NCI-H524 treated with DMSO at 0.1 percent for 48 hours (cell line): ENCODE results near the gene CBL.
A peak's percentile ranks its signal among the peaks of the same experiment; 100 is the strongest.

Source experiments
- DNase-seq: peaks from one replicate; lab custom pipeline; 2025; lab: John Stamatoyannopoulos, UW

Gene CBL

DNA sequence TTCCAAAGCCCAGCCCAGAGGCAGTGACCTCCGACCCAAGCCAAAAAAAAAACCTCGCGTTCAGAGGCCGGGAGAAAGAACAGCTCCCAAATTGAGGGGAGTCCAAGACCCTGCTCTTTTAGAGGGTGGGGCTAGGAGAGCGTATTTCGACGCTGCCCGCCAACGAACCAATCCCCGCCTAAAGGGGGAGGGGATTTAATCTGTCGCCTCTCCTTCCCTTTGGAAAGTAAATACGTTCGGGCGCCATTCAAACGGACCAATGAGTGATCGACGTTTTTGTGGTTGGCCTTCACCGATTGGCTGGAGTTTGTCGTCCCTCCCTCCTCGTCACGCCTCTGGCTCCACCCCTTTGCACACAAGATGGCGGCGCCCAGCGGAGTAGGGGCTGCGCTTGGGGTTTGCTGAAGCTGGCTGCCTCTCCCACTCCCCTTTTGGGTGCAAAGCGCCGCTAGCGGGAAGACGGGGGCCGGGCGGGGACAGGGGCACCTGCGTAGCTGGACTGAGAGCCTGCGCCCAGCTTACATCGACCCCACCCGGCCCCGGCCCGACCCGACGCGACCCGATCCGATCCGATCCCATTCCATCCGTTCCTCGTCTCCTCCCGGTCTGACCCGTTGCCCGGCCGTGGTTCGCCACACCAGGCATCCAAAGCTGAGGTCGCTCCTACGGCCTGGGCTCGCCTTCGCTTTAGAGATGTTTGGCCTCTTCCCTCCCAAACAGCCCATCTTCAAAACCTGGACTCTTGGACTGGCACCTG, 128.2 kb downstream of the CBL start, which contains the start of gene RNF26:
RNF26 (plus strand) TSS at position 354 of the 757 bp plus-strand sequence. CDS start 596 bp downstream, outside the sequence.
- DNase-seq = peak; percentile 86

DNA sequence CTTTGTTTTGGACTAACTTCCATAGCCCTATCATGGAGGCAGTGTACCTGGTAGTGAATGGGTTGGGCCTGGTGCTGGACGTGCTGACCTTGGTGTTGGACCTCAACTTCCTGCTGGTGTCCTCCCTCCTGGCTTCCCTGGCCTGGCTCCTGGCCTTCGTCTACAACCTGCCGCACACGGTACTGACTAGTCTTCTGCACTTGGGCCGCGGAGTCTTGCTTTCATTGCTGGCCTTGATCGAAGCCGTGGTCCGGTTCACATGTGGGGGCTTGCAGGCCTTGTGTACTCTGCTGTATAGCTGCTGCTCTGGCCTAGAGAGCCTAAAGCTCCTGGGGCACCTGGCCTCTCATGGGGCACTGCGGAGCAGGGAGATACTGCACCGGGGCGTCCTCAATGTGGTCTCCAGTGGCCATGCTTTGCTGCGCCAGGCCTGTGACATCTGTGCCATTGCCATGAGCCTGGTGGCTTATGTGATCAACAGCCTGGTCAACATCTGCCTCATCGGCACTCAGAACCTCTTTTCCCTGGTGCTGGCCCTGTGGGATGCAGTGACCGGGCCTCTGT, 129.0 kb downstream of the CBL start:
- no peak for DNase-seq

DNA sequence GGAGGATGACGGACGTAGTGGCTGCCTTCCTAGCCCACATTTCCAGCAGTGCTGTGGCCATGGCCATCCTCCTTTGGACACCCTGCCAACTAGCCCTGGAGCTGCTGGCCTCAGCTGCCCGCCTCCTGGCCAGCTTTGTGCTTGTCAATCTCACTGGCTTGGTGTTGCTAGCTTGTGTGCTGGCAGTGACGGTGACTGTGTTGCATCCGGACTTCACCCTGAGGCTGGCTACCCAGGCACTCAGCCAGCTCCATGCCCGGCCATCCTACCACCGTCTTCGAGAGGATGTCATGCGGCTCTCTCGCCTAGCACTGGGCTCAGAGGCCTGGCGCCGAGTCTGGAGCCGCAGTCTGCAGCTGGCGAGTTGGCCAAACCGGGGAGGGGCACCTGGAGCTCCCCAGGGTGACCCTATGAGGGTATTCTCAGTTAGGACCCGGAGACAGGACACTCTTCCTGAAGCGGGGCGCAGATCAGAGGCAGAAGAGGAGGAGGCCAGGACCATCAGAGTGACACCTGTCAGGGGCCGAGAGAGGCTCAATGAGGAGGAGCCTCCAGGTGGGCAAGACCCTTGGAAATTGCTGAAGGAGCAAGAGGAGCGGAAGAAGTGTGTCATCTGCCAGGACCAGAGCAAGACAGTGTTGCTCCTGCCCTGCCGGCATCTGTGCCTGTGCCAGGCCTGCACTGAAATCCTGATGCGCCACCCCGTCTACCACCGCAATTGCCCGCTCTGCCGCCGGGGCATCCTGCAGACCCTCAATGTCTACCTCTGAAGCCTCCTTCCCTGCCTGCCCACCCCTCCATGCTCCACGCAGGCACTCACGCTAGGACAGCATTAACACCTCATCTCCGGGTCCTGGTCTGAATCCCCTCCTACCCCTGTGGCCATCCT, 129.8 kb downstream of the CBL start:
- DNase-seq = no peak

DNA sequence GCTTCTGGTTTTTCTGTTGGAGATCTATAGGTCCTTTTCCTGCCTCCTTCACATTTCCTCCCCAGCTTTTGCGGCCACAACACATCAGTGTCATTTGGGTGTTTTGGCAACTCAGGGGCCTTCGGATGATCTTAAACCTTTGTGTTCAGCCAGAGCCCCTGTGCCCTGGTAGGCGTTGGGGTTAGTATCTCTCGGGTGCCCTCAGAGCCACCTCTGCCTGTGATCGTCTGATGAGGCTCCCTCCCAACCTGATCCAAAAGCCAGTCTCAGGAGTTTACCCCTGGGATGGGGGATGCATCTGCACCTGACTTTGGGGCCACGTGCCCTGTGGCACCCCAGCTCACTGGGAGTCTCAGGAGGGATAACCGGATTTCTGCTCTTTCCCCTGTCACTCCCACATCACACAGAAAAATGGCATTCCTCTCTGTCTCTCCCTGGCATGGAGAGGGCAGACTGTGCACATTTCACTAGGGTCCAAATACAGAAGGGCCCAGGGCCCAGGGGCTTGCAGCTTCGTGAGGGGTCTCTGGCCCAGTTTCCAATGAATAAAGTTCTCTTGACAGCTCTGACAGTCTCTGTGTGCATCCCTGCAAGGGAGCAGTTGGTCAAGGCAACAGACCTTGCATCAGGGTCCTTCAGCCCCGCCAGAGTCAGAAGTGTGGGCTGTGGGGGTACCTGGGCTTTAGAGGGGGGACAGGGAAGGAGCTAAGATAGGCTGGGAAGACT, 130.8 kb downstream of the CBL start:
- no peak for DNase-seq

DNA sequence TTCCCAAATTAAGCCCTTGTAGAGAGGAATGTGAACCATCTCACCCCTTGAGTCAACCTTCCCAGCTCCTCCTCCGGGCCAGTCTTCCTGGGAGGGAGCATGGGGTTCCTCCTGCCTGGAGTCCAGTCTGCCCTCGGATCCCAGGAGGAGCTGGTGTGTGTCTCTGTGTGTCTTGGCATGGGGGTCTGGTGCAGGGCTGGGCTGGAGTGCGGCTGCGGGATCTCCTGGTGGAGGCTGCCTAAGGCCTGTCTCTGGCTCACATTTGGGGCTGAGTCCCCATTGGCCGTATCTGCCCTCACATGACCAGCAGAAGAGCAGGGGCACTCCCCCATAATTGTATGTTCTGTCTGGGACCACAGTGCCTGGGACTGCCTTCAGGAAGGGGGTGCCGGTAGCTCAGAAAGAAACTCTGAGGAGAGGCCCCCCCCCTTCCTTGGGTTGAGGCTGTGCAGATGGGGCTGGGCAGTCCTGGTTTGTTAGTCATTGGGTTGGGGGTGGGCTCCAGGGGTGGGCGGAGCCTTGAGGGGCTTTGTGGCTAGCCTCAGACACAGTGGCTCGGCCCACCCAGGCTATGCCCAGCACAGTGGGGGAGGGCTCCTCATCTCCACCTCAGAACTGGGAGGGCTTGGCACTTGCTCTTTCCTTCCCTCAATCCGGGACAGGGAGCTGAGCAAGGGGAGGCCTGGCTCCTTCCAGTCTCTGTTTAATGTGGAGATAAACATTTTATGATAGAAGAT, 131.6 kb downstream of the CBL start:
- no peak for DNase-seq

GRCh38 chr11:119338318-119338890, 132.3 kb downstream of the CBL start:
- no peak for DNase-seq

- no peak for DNase-seq
Measured at GRCh38 chr11:119338965-119339588, 132.9 kb downstream of the CBL start.

DNA sequence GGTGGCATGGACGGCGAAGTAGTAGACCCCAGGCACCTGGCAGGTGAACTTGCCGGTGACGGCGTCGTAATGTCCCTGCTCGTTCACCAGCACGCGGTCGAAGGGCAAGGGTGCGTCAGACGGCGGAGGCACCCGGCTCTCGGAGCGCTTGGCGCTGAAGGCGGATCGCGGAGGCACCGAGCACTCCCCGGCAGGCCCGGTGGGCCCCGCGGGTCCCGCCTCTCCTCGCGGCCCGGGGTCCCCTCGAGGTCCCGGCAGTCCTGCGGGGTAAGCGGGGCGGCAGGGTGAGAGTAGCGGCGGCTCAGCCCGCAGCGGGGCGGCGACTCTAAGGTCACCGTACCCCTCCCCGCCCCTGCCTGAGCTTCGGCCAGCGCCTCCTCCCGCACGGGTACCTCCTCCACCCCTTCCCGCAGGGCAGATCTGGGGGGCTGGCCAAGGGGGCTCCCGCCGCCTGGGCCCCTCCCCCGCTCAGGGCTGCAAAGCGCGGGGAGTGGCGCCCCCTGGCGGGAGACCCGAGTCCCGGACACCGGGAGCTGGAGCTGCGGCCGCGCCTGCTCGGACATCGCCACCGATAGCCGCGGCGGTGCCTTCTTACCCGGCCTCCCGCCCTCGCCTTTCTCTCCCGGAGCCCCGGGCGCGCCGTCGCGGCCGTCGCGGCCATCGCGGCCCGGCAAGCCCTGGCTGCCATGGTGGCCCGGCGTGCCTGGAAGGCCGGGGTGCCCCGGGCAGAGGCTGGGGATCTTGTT, 133.6 kb downstream of the CBL start:
- DNase-seq = no peak

GRCh38 chr11:119340335-119341221, 134.4 kb downstream of the CBL start, which contains the start of gene C1QTNF5:
C1QTNF5 (minus strand) TSS chr11:119340883; CDS start chr11:119340397, 486 bp downstream.
- no peak for DNase-seq

DNA sequence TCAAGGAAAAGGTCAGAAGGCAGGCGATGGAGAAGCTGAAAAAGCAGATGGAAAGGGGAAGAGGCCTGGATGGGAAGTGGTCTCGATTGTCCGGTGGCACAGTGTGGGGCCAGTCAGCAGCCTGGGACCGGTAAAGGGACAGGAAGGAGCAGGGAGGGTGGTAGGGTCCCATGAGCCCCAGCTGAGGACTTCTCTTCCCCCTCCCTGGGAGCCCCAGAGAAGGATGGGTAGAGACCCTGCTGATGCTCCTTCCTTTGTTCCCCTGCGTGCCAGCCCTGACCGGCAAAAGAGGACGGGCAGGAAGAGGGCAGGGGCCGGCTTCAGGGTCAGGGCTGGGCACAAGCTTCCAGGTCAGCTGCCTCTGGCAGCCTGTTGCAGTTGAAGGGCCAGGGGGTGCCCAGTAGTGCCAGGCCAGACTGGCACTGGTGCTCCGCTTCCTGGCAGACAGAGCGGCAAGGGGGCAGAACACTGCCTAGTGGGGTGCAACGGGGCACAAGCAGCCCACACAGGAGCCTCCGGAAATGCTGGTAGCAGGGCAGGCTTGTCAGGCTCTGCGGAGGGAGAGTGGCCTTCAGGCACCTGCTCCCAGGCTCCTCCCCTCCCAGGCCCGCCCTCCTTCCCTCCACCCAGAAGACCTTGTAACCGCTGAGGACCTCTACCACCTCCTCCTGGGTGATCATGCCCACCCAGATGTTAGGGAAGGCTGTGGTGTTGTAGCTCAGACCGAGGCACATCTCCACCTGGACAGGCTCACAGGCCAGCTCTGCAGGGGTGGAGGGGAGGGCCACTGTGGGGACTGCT, 135.3 kb downstream of the CBL start:
- DNase-seq = no peak

GRCh38 chr11:119342023-119342300, 135.8 kb downstream of the CBL start:
- no peak for DNase-seq

DNA sequence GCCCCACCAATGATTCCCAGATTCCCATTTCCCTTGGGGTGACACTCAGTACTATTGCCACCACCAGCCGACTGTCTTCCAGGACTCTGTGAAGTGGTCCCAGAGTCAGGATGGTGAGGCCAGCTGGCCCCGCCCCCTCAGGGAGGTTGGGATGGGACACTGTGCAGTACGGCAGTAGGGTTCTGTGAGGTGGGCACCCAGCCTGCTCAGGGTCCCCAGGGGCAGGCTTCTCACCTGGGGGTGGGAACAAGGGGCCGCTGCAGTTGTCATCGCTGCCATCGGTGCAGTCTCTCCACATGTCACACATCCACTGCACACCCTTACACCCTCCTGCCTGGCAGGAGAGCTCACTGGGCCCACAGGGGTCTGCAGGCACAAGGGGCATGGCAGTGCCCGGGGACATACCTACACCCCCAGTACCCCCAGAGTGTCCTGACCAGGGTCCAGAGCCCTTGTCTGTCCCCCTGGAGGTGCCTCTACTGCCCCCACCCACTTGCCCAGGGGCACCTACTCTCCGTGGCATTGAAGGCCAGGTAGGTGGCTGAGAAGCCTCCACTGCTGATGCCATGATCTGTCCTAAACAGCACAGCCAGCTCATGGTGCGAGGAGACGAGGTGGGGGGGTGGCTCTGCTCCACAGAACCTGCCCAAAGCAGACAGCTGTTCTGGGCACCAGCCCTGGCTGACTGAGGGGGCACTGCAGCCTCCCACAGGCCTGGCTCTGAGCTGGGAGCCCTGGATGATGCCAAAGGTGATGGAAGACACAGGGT, 136.4 kb downstream of the CBL start:
- DNase-seq = no peak

DNA sequence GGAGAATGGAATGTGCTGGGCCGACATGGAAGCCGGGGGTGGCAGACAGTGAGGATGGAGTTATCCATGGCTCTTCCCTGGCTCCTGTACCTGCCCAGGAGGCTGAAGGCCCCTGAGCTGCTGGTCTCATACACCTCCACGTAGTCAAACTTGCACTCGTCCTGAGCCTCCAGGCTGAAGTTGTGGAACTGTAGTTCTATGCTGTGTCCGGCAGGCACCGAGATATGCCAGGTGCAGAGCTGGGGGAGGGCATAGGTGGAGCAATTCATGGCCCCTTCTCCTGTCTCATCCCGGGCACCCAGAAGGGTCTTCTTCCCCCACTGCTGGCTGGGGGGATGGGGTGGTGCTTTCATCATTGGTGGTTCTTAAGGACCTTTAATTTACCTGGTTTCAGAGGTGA, 137.6 kb downstream of the CBL start:
- DNase-seq = no peak

DNA sequence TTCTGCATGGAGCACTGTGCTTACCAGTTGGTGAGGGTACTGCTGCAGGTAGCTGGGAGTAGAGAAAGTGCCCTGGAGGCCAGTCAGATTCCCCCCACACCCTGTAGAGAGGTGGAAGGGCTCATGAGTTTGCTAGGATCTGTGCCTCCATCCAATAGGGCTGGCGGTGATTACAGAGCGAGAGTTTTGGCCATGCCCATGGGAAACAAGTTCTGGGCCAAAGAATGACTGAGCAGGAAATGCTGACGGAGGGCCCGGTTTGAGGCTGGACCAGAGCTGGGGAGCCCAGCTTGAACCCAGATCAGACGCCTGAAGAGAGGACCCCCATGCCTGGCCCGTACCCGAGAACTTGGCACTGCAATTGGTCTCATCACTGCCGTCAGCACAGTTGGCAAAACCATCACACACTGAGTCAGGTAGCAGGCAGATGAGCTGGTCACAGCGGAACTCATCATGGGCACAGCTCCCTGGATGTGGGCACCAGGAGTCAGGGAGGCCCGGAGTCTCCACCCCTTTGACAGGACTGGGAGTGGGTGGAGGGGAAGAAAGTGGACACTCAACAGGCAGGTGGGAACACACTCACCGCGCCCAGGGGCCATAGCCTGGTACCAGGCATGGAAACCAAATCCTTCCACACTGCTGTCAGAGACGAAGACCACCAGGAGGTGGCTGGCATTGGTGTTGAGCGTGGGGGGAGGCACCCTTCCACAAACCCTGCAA, 138.3 kb downstream of the CBL start:
- DNase-seq = no peak

- no peak for DNase-seq
Measured at GRCh38 chr11:119345685-119346084, 139.5 kb downstream of the CBL start.

- DNase-seq = no peak
Measured at GRCh38 chr11:119346605-119347004, 140.5 kb downstream of the CBL start, which contains the start of gene MFRP. MFRP (minus strand) TSS chr11:119346705; CDS start chr11:119346513, 192 bp downstream.
